GM23248 (cell line): ENCODE results near the gene EFCC1.

ENCODE experiments used
- EZH2 ChIP-seq: fragments of 200-600 bp; sonication (generic); IDR thresholded peaks from 2 replicates; pipeline ENCODE4 v1.6.1; 2018; ENCODE audit warnings: antibody characterized with exemption, mild to moderate bottlenecking; ENCODE audit not compliant: insufficient read depth, poor library complexity, severe bottlenecking
- EZH2phosphoT487 ChIP-seq: fragments of 200-600 bp; sonication (generic); IDR thresholded peaks from 2 replicates; pipeline ENCODE4 v1.6.1; 2018; ENCODE audit warnings: antibody characterized with exemption, moderate library complexity, mild to moderate bottlenecking, low read depth; ENCODE audit not compliant: insufficient read depth

DNA sequence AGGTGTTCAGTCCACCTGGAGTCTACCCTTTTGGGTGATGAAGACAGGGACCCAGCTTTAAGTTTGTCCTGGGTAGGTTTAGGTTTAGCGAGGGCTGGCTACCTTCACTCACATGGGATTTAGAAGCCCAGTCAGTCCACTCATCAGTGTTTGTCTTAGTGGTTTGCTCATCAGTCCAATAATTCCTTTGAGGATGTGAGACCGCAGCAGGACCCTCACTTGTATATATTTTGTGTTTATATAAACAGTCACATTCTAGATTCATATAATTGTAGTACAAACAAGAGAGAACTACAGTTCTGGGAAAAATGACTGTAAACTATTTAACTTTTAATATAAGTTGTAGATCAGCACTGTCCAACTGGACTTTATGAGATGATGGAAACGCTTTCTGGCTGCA lies 18.2 kb downstream of the EFCC1 start:
- no peak for TF ChIP-seq EZH2phosphoT487
- no peak for TF ChIP-seq EZH2
